ENCODE data around the gene WWOX.

DNA sequence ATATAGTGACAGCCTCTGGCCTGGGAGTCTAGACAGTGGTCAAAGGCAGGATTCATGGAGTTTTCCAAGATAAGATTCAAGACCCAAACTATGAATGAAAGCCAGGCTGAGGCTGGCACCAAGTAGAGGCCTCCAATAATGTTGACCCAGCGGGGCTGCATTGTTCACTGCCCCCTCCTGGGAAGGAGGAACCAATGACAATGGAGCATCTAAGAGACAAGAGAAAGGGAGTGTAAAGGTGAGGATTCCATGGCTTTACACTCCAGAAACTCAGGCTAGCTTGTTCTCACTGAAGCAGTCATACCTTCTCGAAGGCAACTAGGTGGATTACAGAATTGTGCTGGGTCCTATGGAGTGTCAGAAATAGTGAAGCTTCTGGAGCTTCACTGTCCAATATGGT is 380.3 kb downstream of the WWOX start:
- TF ChIP-seq, protein P1, sequence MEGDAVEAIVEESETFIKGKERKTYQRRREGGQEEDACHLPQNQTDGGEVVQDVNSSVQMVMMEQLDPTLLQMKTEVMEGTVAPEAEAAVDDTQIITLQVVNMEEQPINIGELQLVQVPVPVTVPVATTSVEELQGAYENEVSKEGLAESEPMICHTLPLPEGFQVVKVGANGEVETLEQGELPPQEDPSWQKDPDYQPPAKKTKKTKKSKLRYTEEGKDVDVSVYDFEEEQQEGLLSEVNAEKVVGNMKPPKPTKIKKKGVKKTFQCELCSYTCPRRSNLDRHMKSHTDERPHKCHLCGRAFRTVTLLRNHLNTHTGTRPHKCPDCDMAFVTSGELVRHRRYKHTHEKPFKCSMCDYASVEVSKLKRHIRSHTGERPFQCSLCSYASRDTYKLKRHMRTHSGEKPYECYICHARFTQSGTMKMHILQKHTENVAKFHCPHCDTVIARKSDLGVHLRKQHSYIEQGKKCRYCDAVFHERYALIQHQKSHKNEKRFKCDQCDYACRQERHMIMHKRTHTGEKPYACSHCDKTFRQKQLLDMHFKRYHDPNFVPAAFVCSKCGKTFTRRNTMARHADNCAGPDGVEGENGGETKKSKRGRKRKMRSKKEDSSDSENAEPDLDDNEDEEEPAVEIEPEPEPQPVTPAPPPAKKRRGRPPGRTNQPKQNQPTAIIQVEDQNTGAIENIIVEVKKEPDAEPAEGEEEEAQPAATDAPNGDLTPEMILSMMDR (IDR thresholded peaks at IDR 0.05) = no peak
- TF ChIP-seq POLR2A (IDR thresholded peaks at IDR 0.05) = no peak

Data from gastroesophageal sphincter (tissue), 3 donors.